Activated T-helper 1 cell treated with Interleukin-2 at 50 U/mL for 16 hours (primary cell): ENCODE data around the gene ADM5.

Experiments
- DNase-seq: peaks from one replicate; pipeline ENCODE4 v3.0.0-alpha.2; 2020; ENCODE audit warnings: low read depth

Gene ADM5

DNA sequence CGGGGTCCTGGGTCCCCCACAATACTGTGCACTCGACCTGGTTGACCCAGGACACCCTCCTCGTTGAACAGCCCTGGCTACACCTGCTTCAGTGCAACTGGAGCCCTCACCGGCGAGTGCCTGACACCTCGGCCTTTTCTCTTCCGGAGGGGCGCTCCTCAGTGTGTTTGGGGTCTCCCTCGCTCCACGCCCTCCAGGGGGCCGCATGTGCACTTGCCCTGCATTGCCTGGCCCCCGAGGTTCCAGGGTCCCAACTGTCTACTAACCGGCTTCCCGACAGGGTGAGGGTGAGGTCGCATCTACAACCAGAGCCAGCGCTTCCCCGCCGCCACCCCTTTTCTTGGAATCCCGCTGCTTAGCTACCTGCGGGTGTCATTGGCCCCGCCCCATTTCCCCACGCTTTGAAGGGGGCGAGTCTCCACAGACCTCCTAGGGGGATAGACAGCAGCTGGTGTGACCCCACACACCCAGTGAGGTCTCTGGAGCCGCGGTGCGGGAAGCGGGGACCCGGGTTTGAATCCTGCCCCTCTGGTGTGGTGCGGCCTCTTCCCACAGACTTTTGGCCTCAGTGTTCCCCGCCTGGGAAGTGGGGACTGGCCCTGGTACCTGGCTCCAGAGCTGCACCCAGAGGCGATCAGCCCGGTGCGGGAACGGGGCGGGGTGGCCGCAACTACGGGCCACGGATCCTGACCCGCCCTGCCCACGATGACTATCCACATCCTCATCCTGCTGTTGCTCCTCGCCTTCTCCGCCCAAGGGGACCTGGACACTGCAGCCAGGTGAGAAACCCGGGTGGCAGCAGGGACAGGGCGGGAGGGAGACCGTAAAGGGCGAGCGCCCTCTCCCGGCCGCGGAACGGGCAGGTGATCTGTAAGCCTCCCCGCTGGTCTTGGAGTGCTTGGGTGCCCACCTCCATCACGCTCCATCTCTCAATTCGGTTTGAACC, at the start of gene ADM5:
TSS of gene ADM5 (plus strand) at position 462 of the 946 bp plus-strand sequence. CDS start at position 706, 244 bp downstream.
- no peak for DNase-seq

DNA sequence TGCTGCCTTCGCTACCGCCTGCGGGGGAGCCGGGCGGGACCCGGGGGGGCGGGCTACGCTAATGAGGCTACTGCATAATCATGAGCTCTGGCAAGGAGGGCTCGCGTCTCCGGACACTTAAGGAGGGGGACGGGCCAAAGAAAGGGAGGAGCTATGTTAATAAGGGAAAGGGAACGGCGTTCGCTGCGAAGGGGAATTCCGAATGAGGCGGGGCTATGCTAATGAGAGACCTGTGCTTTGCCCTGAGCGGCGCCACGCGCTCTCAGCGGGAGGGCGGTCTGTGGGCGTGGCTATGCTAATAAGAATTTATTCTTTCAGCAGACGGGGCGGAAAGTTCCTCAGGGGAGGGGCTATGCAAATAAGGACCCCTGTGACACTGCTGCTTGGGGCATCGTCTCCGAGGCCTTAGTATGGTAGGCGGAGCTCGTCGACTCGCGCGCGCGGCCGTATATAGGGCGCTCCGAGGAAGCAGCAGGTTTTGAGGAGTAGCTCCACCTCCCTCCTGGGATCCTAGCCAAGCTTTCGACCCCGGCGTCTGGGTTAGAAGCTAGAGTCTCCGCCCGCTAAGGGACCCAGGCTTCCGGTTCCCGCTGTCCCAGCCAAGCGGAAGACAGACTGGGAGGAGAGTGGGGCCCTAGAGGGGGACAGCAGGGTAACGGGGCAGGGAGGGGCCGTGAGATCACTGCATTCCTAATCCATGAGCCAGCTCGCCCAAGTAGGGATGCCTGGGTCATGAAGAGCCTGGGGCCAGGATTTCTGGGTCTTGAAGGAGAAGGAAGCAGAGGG, 49.1 kb upstream of the ADM5 start, which contains the start of gene RRAS:
TSS of gene RRAS (minus strand) at position 31 of the 786 bp plus-strand sequence. CDS start 45 bp downstream, outside the sequence.
- DNase-seq: peak; percentile 99

DNA sequence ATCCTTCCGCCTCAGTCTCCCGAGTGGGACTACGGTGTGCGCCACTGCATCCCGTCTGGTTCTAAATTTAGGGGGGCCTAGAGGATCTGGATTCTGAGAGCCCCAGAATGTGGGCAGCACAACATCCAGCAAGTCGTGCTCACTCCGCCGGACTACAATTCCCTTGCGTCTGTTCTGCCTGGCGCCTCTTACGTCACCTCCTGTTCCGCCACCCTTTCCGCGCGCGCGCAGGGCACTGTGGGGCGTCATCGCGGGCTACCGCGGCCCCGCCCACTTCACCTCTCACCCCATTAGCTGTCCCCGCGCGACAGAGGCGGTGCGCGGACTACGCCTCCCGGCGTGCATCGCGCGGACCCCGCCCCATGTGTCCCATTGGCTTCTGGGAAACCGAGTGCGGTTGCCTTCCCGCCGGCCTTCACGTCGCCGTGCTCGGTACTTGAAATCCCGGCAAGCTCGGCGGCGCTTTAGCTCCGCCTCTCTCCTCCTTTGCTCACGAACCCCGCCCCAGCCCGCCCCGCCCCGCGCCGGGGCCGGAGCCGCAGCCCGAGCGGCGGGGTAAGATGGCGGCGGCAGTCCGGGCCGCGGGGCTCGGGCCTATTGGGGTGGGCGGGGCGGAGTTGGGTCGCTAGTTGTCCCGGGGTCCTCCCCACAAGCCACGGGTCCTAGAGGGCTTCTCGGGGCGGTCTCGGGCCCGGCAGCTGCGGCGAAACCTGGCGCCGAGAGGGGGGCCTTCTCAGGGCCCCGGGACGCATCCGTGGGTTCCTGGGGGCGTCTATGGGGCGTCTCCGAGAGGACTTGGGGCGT, 47.5 kb upstream of the ADM5 start, which contains the start of gene SCAF1:
TSS of gene SCAF1 (plus strand) at position 522 of the 804 bp plus-strand sequence. CDS start 2,818 bp downstream, outside the sequence.
- DNase-seq: peak; percentile 100

DNA sequence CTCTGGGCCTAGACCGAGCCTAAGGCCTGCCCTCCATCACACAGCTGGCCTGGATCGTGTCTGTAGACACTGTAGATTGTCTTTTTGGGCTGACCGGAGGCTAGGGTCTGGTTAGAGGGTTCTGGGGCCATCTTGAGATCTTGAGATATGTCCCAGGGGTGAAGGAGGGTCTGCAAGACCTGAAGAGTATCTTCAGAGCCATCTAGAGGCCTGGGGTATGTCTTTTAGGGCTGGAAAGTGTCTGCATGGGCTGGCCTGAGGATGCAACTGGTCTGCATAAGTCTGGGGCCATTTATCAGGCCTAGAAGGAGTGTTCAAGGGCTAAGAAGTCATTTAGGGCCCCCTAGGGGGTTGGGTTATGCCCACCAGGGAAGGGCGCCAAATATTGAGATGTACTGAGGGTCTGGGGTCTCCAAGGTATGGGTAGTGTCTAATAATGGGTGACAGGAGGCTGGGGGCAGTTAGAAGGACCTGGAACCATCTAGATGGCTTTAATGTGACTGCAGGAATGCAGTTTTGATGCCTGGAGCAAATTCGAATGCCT, 46.8 kb upstream of the ADM5 start:
- DNase-seq: no peak

- DNase-seq: no peak
Observed at GRCh38 chr19:49643466-49643865, 45.9 kb upstream of the ADM5 start.

DNA sequence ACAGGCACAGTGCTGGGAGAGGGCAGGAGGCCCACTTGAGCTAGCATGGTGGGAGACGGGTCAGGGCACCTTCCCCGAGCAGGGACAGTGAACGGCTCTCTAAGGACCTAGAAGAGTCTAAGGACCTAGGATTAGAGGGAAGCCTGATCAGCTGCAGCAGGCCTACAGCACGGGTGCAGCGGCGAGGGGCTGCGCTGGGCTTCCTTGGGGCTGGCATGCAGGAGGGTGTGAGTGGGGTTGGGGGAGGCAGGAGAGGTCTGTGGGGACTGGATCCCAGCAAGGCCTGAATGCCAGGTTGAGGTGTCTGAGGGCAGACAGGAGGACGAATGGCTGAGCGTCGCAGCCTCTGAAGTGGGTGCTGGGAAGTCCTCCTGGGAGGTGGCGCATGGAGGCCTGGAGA, 43.8 kb upstream of the ADM5 start:
- no peak for DNase-seq

DNA sequence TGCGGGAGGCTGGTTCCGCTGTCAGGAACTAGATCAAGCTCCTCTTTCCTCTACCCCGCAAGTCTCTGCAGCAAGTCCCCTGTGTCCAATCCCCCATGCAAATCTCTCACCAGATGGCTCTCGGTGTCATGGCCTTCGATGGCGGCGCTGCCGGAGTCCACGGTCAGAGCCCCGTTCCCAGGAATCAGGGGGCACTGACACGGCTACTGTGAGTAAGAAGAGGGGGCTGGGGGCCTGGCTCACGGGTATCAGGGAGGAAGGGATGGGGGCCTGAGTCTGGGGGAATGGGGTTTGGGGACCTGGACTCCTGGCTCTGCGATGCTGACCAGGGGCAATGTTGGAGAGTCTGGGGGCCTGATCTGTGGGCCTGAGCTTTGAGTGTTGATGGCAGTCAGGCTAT, 43.4 kb upstream of the ADM5 start:
- no peak for DNase-seq

- no peak for DNase-seq
Observed at GRCh38 chr19:49646586-49646985, 42.8 kb upstream of the ADM5 start.

- DNase-seq: no peak
Observed at GRCh38 chr19:49651029-49651819, 38.2 kb upstream of the ADM5 start.

- no peak for DNase-seq
Observed at GRCh38 chr19:49651820-49652550, 37.4 kb upstream of the ADM5 start.

DNA sequence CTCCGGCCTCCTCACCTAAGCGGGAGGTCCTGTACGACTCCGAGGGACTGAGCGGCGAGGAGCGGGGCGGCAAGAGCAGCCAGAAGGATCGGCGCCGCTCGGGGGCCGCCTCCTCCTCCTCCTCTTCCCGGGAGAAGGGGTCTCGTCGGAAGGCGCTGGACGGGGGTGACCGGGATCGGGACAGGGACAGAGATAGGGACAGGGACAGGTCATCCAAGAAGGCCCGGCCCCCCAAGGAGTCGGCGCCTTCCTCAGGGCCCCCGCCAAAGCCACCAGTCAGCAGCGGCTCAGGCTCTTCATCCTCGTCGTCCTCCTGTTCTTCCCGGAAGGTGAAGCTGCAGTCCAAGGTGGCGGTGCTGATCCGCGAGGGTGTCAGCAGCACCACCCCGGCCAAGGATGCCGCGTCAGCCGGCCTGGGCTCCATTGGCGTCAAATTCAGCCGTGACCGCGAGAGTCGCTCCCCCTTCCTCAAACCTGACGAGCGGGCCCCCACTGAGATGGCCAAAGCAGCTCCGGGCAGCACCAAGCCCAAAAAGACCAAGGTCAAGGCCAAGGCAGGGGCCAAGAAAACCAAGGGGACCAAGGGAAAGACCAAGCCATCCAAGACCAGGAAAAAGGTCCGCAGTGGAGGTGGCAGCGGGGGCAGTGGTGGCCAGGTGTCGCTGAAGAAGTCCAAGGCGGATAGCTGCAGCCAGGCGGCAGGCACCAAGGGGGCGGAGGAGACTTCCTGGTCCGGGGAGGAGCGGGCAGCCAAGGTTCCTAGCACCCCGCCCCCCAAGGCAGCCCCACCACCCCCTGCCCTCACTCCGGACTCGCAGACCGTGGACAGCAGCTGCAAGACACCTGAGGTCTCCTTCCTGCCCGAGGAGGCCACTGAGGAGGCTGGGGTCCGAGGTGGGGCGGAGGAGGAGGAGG, 36.6 kb upstream of the ADM5 start:
- no peak for DNase-seq

GRCh38 chr19:49653466-49653806, 36.0 kb upstream of the ADM5 start:
- DNase-seq: no peak

DNA sequence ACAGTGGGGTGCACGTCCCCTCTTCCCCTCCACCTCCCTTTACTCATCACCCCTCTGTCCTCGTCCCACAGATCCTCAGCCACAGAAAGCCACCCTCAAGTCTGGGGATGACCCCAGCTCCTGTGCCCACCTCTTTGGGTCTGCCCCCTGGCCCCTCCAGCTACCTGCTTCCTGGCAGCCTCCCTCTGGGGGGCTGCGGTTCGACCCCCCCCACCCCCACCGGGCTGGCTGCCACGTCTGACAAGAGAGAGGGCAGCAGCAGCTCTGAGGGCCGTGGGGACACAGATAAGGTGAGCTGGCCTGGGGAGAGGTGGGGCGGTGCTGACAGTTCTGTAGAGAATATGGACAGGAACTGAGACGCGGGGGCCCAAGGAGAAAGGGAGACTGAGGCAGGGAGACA, 34.8 kb upstream of the ADM5 start:
- no peak for DNase-seq

DNA sequence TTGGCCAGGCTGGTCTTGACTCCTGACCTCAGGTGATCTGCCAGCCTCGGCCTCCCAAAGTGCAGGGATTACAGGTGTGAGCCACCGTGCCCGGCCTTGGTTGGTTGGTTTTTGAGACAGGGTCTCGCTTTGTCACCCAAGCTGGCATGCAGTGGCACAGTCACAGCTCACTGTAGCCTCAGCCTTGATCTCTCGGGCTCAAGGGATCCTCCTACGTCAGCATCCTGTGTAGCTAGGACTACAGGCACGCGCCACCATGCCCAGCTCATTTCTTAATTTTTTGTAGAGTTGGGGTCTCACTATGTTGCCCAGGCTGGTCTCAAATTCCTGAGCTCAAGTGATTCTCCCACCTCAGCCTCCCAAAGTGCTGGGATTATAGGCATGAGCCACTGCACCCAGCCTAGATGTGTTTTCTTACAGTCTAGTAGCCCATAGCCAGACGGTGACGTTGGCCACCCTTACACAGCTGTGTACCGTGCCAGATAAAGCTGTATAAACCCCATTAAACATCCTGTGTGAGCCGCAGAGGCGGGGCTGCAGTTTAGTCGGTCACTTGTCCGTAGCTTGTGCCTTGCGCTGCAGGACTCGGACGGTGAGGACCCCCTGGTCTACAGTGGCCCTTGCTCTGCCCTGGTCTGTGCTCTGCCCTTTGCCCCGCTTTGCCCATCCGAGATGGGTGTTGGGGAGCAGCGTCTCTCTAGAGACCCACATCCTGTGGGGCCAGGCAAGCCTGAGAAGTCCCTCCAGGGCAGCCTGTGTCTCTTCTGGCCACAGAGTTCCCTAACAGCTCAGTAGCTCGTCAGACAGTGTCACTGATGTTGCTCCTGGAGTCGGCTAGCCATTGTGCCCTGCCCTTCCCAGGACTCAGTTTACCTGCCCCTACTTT, 33.6 kb upstream of the ADM5 start:
- no peak for DNase-seq

- DNase-seq: no peak
Observed at GRCh38 chr19:49656456-49657109, 32.8 kb upstream of the ADM5 start.

- DNase-seq: no peak
Observed at GRCh38 chr19:49657493-49658138, 31.8 kb upstream of the ADM5 start.

GRCh38 chr19:49658139-49658517, 31.3 kb upstream of the ADM5 start:
- DNase-seq: no peak
